Measurements from ENCODE around the gene CHIT1. TPM values are rescaled to one million over a fixed set of nuclear protein-coding genes. Genes with fewer than 3 reads are reported as not detected.

CHIT1 gene
- total and polyA plus RNA-seq, 8 donors = 0.05 to 0.38 (median 0.24) TPM

DNA sequence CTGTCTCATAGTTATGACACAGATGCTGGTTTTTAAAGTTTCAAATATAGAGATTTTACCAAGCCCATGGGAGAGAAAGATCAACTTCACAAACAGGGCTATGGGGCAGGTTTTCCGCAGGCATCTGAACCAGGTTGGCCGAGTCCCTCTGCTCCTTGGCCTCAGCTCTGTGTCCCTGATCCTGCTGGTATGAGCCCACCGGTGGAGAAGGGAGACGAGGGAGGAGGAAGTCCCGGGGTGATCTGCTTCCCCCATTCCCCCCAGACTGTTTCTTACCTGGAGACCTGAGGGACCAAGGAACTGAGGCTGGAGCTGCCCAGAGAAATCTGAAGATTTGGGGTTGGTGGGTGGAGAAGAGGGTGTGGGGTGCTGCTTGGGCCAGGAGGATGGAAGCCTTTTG, 46.9 kb upstream of the CHIT1 start:
- no peaks in the 10 kb centered on the region for H3K9me3 ChIP-seq
- no peak overlapping the region for H3K27ac ChIP-seq
- TF ChIP-seq, protein P1, sequence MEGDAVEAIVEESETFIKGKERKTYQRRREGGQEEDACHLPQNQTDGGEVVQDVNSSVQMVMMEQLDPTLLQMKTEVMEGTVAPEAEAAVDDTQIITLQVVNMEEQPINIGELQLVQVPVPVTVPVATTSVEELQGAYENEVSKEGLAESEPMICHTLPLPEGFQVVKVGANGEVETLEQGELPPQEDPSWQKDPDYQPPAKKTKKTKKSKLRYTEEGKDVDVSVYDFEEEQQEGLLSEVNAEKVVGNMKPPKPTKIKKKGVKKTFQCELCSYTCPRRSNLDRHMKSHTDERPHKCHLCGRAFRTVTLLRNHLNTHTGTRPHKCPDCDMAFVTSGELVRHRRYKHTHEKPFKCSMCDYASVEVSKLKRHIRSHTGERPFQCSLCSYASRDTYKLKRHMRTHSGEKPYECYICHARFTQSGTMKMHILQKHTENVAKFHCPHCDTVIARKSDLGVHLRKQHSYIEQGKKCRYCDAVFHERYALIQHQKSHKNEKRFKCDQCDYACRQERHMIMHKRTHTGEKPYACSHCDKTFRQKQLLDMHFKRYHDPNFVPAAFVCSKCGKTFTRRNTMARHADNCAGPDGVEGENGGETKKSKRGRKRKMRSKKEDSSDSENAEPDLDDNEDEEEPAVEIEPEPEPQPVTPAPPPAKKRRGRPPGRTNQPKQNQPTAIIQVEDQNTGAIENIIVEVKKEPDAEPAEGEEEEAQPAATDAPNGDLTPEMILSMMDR (IDR thresholded peaks at IDR 0.05) = no peak
- no peaks in the 10 kb centered on the region for H3K27me3 ChIP-seq
- DNase-seq = peak in 1 of 6 donors; percentile 8
- ATAC-seq = no peak
- H3K4me3 ChIP-seq = no peak overlapping the region
- intact Hi-C loops (cut with DNase I) = loop anchor here in 1 of 3 donors (10.0 kb wide), 1 partner anchor 58 kb away; no protein-coding TSS in a partner anchor
- WGBS, 2 donors = 84 to 90% methylated on average over 5 of the region's 5 CpGs
- FAIRE-seq = no peak
- no peaks in the 10 kb centered on the region for H3K36me3 ChIP-seq
- peaks cover 8 to 34% (median 9%) of the 10 kb centered on the region in 3 donors for H3K4me1 ChIP-seq

DNA sequence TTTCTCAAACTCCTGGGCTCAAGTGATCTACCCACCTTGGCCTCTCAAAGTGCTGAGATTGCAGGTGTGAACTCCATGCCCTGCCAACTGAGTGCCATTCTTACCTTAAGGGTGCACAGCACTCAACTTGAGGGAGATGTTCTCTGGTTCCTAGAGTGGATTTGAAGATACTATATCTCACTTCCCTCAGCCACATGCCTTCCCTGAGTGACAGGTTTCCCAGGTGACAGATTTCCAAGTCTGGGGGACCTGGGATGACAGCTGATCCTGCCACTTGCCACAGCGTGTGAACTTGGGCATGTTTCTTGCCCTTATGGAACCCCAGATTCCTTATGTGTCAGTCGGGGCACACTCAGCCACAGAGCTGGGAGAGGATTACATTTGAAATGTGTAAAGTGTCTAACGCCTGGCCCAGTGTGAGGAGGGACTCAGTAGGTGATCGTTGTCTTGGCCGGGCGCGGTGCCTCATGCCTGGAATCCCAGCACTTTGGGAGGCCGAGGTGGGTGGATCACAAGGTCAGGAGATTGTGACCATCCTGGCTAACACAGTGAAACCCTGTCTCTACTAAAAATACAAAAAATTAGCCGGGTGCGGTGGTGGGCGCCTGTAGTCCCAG, 46.3 kb upstream of the CHIT1 start:
- FAIRE-seq = no peak
- intact Hi-C loops (cut with DNase I) = loop anchor here in 1 of 3 donors (10.0 kb wide), 1 partner anchor 59 kb away; no protein-coding TSS in a partner anchor

DNA sequence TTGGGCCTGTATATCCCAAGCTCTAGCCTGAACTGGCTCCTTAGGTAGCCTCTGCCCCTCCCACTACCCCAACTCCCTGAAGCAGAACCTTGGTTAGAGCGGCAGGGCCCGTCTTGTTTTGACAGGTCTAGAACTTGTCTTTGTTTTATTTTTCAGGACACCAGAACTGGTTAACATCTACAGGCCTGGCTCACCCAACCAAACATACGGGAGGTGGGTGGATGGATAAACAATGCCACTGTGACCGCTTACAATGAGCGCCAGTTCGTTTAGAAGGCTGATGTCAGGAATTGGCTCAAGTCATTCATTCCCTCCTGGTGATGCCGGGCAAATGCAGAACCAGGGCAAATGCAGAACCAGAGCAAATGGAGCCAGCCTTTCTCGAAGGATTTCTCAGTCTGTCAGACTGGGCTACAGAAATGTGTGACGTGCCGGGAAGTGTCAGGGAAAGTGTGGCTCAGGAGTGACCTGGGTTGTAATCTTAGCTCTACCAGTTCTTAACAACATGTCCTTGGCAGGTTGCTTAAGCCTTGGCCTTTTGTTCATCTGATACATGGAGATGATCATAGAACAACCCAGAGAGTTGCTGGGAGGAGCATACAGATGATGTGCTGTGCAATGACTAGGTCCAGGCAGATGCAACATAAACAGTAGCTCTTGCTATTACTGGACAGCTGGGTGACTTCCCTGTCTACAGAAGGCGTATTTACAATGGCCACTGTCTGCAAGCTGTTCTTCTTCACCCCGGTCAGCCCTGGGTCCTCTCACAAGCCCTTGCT, 45.3 kb upstream of the CHIT1 start:
- no peak for FAIRE-seq
- 62 to 64% methylated on average over 12 of the region's 12 CpGs for WGBS, 2 donors
- Histone ChIP-seq H3K27me3 (no peaks in the 10 kb centered on the region), H3K4me3 (no peak overlapping the region), H3K4me1 (peaks cover 8 to 31% (median 9%) of the 10 kb centered on the region in 3 donors), H3K36me3 (no peaks in the 10 kb centered on the region), H3K9me3 (no peaks in the 10 kb centered on the region), H3K27ac (peak overlapping the region in 2 of 4 donors; percentile 44 to 62)
- peak in 2 of 6 donors; percentile 7 to 19 for DNase-seq
- ATAC-seq = peak in 1 of 4 donors; percentile 0
- TF ChIP-seq, protein P1 (IDR thresholded peaks at IDR 0.05) = no peak
- intact Hi-C loops (cut with DNase I) = loop anchor here (5.0 to 10.0 kb wide), 3 partner anchors 60 to 208 kb away; no protein-coding TSS in a partner anchor

More for the DNA sequence above, 46.3 kb upstream of the CHIT1 start:
- DNase-seq (peak in 1 of 6 donors; percentile 7), ATAC-seq (no peak)
- Histone ChIP-seq H3K4me3 (no peak overlapping the region), H3K4me1 (peaks cover 8 to 31% (median 9%) of the 10 kb centered on the region in 3 donors), H3K9me3 (no peaks in the 10 kb centered on the region), H3K36me3 (no peaks in the 10 kb centered on the region), H3K27me3 (no peaks in the 10 kb centered on the region), H3K27ac (no peak overlapping the region)
- TF ChIP-seq, protein P1 (IDR thresholded peaks at IDR 0.05) = no peak
- WGBS, 2 donors = 85 to 88% methylated on average over 11 of the region's 11 CpGs

DNA sequence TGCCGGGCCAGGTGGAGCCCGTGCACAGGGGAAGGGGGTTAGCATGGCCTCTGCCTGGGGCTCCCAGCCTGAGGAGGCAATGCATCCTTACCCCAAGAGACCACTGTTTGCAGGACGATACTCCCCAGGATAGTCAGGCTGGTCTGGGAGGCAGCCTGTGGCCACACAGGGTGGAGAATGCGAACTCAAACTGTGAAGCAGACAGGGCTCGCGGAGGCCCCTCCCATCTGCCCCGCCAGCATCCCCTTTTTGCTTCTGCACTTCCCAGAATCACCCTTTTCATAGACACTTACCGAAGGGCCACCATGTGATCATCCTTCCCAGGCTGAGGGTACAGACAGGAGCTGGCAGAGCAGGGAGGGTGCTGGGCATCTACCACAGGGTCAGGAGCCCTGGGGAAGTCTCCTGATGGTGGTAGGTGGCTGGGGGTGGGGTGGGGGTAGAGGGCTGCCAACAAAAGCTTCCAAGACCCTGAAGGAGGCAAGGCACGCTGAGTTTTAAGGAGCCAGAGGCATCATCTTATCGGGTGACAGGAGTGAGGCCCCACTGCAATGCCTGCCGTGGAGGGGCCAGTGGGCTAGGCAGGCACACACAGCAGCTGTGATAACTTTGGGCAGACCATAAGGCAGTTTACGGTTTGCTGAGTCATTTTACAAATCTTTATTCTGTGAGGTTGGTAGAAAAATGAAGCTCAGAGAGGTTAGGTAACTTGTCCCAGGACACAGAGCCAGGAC, 44.6 kb upstream of the CHIT1 start:
- intact Hi-C loops (cut with DNase I) = loop anchor here (5.0 to 10.0 kb wide), 3 partner anchors 61 to 208 kb away; no protein-coding TSS in a partner anchor
- TF ChIP-seq, protein P1 (IDR thresholded peaks at IDR 0.05) = no peak
- WGBS, 2 donors = 79 to 82% methylated on average over 12 of the region's 12 CpGs
- Histone ChIP-seq H3K9me3 (no peaks in the 10 kb centered on the region), H3K36me3 (no peaks in the 10 kb centered on the region), H3K27ac (peak overlapping the region in 2 of 4 donors; percentile 50 to 62), H3K4me3 (peak overlapping the region in 1 of 4 donors; percentile 40), H3K4me1 (peaks cover 8 to 30% (median 9%) of the 10 kb centered on the region in 3 donors), H3K27me3 (no peaks in the 10 kb centered on the region)
- ATAC-seq (peak in 2 of 4 donors; percentile 18 to 19), DNase-seq (peak in 2 of 6 donors; percentile 27 to 56), FAIRE-seq (no peak)
